Measurements from ENCODE around the gene OLFM3. TPM values are rescaled to one million over a fixed set of nuclear protein-coding genes. Genes with fewer than 3 reads are reported as not detected.

OLFM3 gene
- total RNA-seq, 1 donor from 2014 or later = not detected

DNA sequence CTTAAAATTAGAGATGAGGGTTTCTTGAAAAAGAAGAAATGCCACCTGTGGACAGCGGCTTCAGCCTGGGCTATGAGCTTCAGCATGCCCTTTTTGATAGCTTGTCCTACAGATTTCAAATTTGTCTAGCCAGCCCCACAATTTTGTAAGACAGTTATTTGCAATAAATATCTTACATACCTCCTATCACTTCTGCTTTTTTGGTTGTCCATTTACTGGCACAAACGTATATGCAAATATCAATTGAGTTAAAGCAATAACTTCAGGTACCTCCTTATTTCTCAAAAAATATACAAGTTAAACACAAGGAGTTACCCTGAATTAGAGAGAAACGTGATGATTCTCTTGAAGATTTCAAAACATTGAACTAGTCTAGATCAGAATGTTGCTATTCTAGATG is 53.5 kb downstream of the OLFM3 start:
- no peak for DNase-seq (ENCODE audit: low spot score)

DNA sequence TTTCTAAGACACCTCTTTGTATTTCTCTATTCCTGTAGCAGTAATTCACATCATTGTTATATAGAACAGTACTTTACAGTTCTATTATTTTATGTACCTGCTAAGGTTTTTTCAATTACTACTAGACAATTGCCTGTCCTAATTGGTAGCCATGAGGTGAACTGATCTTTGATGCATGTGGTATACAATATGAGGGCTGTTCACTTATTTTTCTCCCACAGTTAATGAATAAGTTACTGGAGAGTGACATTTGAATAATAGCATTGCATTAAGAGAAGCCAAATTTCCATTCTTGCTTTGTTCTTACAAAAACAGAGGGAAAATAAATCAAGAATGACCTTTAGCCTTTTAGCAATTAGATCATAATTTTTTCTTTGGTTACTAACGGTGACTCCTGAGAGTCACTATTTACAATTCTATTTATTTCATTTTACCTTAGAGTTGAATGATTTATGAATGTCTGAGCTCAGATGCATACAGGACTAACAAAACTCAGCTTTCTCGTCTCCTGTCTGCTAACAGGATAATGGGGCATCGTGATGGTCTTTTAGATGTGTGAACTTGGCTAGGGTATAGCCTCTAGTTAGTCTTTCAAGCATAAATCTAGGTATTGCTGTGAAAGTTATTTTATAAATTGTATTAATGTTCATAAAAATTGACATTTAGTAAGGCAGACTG is 54.1 kb downstream of the OLFM3 start:
- no peak for DNase-seq (ENCODE audit: low spot score)

DNA sequence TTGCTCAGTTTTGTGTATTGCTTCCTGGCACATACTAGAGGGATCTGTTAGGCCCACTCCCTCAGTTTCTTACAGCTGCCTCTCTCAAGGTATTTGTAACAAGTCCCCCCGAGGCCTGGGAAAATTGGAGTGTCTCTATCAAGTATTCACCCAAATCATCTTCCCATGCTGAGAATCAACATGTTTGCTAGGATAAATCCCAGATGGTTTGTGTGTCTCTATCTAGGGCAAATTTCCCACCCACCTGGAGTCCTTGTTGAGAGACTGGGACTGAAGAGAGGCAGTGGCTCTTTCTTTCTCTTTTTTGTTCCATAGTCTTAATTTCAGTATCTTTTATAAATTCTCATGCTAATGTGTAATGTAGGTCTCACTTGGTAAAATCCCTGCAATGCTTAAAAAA is 58.0 kb downstream of the OLFM3 start:
- DNase-seq (ENCODE audit: low spot score) = no peak

DNA sequence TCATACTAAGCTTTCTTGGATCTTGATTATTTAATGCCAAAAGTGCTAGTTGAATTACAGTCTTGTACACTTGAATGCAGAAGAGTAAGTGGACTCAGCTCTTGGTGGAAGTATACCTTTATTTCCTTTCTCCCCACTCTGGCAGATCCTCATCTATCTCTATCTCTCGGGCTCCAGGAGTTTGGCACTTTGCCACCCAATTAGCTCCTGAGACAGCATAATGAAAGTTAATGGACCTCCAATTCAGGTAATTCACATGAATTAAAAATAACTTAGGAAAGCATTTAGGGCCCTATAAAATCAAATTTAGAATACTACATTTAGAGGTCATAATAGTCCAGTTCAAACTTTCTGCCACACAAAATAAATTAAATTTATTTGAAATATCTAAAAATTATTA is 67.4 kb downstream of the OLFM3 start:
- DNase-seq (ENCODE audit: low spot score) = no peak

DNA sequence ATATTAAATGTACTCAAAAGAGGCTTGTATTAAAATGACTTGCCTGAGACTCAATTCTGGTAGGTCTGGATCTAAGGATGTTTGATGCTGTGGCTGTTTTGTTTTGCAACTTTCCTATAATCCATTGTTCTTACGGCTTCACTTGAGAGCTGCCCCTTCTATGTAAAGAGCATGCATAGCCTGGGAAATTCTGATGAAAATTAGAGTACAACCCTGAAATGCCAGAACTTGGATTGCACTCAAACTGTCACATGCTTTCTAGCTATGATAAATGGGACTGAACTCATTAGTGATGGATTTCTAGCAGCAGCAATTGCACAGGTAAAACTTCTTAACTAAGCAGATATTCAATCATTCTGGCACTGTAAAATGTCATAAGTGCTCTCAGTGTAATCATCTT is 67.9 kb downstream of the OLFM3 start:
- no peak for DNase-seq (ENCODE audit: low spot score)

DNA sequence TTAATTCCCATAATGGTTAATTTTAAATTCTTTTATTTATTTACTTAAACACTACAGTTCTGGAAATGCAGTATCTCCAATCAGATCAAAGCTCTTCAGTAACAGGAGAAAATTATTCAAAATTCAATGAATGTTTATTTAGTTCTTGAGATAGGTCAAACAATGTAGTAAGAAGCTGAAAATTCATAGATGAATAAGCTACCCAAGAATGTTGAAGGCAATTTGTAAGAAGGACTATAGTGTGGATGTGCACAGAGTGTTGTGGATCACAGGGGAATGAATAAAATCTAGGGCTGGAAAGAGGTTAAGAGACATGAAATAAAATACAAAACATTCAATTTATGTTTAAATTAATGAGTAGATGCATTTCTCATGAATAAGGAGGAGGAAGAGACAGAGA is 72.0 kb downstream of the OLFM3 start:
- no peak for DNase-seq (ENCODE audit: low spot score)

DNA sequence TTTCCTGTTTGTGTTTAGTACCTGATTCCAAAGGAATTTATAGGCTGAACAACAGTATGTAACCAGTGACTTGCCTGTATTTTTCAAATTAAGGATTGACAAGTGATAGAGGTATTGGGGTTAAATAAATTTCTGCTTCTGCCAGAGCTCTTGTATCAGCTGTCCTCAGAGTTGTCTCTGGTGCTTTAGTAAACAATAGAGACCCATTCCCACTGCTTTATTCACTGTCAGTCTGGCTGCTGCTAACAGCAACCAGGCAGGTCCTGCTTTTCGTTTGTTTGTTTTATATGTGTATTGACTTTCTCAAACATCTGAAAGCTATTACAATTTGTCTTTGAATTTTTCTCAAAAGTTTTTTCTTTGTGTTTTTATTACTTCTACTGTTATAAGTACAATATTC is 76.1 kb downstream of the OLFM3 start:
- DNase-seq (ENCODE audit: low spot score) = no peak

DNA sequence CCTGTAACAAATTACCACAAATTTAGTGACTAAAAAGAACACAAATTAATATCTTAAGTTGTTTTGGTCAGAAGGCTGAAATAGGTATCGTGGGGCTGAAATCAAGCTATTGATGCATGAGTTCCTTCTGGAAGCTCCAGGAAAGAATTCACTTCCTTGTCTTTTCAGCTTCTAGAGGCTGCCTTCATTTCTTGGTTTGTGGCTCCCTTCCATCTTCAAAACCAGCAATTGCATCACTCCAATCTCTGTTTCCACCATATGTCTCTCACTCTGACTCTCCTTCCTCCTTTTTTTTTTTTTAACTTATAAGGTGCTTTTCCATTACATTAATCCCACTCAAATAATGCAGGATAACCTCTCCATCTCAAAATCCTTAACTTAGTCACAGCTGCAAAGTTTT is 78.4 kb downstream of the OLFM3 start:
- DNase-seq (ENCODE audit: low spot score) = no peak

DNA sequence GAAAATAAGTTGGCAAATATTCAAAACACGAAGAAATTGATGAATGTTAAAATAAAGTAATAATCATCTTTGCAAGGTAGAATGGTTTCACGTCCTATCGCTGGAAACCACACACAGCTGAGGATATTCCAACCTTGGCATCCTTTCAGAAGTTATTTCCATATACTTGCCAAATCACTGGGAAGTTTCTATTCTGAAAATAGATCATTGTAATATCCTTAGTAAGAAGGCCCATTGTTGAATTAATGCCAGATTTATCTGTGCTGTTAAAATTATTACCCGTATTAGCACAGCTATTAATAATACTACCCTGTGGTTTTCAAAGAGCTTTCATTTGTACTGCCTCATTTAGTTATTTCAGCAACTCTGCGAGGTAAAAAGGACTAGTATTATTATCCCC is 81.1 kb downstream of the OLFM3 start:
- DNase-seq (ENCODE audit: low spot score) = no peak

DNA sequence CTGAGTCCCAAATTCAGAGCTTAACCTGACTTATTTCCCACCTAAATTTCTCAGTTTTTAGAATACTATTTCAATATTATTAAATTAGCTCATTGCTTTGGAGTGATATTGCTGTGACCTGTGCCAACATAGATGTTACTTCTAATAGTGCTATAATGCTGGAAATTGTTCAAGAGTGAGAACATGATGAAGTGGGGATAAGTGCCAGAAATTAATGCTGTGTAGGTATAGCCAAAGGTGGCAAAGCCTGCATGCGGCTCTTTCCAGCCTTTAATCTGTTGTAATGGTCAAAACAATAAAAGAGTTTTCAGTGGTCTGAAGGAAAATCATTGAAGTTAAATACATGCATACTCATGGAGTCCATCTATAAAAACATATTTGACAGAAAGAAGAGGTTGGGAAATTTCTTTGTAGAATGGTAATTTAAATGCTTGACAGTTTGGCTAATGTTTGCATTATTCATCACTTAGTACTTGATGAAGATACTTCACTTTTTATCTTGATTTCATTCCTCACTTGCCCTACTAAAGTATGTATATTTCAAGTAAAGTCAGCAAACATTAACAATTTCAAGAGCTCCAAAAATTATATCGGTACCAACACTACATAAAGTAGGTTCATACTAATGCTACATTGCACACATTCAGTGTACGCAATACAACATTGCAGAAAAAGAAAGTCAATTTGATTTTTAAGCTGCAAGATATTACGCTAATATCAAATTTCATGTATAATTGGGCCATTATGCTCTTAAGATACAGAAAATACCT is 82.1 kb downstream of the OLFM3 start:
- no peak for DNase-seq (ENCODE audit: low spot score)

DNA sequence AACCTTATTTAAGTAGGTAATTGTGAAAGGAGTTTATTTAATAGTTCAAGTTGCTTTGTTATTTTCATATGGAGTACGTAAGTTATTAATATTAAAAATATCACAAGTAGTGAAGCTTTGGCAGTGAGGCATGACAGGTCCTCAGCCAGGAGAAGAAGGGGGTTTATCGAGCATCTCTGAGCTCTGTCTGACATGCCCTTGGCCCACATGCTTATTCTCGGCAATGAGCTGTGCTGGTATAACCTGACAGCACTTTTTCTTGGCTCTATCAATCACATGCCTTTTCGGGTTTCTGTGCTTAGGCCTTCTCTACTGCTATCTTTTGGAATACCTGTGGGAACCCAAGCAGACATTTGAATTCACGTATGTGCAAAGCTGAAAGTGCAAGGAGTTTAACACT is 84.8 kb downstream of the OLFM3 start:
- DNase-seq (ENCODE audit: low spot score) = no peak

DNA sequence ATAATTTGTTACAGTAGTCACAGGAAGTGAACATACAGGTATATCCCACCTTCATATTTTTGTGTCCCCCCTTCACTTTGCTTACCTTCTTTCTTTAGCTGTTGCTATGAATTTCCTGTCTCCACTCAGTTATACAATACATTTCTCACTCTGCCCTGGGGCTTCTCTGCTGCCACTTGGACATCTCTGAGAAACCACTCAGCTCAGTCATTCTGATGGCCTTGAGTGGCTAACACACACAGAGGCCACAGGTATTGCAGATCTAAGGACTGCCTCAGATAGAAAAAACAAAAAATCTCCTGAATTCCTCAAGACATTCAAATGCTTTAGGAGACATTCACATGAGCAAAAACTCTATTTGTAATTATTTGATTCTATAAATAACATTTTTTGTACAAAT is 87.7 kb downstream of the OLFM3 start:
- DNase-seq (ENCODE audit: low spot score) = no peak

DNA sequence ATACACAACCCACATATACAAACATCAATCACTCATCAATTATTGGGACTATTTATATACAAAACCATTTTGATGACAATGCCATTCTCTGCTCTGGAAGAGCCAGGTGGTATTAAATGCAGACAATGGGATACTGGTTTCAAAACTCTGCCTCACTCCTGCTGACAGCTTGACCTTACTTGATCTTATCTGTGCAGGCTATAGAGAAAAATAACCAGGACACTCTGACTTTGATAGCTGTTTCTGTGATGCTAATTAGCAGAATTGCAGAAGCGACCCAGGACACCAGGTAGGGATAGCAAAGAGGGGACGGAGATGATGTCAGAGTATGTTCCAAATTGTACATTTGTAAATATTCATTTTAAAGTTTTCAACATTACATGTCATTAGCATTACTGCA is 89.5 kb downstream of the OLFM3 start:
- DNase-seq (ENCODE audit: low spot score) = no peak

DNA sequence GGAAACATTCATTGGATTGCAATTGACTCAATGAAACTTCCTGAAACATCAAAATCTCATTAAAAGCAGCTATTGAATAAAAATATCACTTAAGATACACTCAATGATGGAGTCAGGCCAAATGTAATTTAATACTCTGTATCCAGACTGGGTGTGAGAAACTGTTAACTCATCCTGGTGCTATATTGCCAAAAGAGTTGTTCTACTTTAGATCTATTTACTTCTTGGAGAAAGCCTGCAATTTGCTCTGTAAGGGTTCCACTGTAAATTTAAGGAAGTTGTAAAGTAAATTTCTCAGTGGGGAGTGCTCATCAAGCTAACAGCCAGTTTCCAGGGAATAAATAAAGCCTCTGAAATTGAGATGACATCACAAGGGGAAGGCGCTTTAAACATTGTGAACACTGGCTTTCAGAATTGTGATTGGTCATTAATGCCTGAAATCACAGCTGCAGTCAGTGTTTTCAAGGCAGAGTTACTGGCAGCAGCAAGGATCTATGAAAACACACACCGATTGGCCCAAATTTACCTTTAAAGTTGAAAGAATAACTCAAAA is 91.4 kb downstream of the OLFM3 start:
- DNase-seq (ENCODE audit: low spot score) = no peak

DNA sequence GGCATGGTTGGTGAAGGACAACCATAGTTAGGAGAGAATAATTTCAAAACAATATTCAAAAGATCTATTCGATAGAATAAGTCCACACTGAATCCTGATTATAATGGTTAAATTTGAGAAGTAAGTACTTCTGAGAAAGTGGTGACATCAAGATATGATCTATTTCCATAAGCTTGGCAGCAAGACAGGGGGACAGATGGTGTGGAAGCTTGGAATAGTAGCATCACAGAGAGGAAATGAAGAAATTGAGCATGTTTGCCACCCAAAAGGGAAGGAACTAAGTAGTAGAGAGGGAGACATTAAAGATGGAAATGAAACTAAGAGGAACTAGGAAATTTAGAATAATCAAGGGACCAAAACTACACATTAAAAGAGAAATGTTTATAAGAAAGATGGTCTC is 94.5 kb downstream of the OLFM3 start:
- DNase-seq (ENCODE audit: low spot score) = no peak

DNA sequence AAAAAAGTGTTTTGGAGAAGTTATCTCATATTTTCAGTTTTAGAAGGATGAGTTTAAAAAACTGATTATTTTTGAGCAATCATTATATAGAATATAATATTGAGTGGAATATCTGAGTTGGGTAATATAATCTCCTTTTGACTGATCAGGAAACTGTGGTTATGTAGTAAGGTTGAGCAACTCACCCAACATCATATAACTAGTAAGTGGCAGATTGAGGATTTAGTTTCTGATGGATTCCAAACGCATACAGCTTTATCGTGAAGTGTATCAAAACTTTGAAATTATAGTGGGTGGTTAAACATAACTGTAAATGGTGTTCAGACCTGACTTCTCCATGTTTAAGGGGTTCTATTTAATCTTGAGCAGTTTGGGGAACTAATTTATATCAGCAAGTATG is 98.6 kb downstream of the OLFM3 start:
- no peak for DNase-seq (ENCODE audit: low spot score)

DNA sequence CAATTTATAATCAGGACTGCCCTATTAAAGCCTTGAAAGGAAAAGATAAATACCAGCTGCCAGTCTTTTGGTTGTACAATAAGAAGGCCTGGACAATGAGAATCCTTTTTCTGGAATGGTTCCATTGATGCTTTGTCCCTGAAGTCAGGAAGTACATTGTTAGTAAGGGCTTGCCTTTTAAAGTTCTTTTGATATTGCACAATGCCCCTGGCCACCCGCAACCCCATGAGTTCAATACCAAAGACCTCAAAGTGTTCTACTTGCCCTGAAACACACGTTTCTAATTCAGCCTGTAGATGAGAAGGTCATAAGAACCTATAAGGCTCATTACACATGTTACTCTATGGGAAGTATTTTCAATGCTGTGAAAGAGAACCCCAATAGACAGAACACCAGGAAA is 112.1 kb downstream of the OLFM3 start:
- no peak for DNase-seq (ENCODE audit: low spot score)

DNA sequence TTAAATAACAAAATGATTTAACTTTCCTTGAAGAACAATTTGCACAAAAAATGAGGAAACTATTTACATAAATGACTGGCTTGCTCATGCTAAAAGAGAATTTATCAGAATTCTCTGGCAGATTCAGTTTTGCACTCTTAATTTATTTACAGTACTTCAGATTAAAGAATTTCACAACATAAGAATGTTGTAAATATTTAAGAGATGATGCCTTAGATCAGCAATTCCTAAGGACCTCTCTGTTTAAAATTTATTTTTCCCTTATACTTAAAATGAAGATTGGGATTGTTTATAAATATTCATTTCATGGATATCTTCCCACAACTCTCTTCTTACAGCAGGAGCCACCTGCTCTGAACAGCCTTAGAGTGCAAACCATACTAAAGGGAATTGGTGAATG is 120.8 kb downstream of the OLFM3 start:
- DNase-seq (ENCODE audit: low spot score) = no peak

DNA sequence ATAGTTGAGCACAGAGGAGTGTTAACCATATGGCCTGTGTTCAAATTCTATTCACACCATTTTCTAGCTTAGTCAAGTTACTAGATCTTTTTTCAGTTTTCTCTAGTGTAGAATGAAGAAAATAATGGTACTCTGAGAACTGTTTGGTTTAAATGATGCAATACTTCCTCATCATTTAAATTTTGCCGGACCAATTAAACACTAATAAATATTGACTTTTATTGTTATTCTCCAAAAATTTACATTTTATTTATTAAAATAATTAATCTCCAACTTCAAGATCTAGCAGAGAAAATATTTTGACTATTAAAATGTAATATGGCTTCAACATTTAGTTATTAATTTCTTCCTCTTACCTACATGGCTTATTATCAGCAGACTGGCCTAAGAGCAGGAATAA is 123.1 kb downstream of the OLFM3 start:
- DNase-seq (ENCODE audit: low spot score) = no peak

DNA sequence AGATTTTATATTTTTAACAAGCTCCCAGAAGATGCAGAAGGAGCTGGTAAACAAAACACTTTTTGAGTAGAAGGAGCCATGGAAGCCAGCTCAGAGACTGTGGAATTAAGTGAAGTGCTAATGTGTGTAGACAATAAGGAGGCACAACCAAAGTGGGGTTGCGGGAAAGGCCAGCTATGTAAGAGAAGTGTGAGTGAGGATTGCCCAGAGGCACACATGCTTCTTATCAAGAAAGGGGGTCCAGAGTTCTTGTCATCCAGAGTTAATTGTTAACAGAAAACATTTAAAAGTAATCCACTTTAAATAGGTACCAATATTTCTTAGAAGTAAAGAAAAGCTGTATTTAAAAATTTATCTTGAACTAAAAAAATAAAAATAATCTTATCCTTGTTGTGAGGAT is 136.8 kb downstream of the OLFM3 start:
- no peak for DNase-seq (ENCODE audit: low spot score)

DNA sequence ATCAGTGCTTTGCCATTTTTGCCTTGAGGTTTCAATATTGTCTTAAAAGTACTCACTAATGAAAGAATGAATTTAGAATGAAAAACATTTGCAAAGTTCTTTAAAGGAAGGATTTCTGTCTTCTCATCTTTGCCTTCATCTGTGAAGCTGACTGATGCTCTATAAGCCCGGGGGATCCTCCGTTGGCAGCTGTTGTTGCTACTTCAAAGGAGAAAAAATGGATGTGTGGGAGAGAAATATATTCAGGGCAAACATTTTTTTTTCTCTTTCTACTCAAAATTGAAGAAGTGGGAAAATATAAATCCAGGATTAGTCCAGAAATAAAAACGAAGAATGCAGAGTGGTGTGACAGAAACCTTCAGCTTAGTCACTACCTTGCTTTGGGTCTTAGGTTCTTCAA is 142.5 kb downstream of the OLFM3 start:
- no peak for DNase-seq (ENCODE audit: low spot score)

DNA sequence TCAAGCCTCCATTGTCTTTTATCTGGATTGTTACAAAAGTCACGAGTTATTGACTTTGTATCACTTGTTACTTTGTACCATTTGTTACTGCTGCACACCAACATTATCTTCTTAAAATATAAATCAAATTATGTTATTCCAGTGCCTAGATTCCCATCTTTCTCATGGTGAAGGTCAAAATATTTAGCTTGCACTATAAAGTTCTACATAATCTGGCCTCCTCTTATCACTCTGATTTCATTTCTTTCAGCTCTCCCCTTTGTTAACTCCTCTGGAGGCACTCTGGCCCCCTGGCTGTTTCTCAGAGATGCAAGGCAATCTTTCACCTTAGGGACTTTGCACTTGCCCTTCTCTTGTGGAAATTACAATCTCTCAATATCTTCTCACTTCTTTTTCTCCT is 143.8 kb downstream of the OLFM3 start:
- DNase-seq (ENCODE audit: low spot score) = no peak

DNA sequence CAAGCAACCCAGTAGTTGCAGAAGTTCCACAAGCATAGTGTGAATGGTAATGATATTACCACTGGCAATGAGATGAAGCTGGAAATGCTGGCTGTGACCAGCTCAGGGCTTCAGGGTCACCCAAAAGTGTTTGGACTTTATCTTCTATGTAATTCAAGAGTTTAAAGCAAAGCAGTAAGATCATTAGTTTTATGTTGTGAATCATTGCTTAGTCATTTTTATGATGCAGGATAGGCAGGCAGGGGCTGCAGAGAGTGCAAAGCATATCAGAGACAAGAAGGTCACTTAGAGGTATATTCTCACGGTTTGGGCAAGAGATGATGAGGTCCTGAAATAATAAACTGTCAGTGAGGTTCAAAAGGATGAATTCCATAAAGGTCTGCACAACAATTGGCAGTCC is 147.4 kb downstream of the OLFM3 start:
- no peak for DNase-seq (ENCODE audit: low spot score)

DNA sequence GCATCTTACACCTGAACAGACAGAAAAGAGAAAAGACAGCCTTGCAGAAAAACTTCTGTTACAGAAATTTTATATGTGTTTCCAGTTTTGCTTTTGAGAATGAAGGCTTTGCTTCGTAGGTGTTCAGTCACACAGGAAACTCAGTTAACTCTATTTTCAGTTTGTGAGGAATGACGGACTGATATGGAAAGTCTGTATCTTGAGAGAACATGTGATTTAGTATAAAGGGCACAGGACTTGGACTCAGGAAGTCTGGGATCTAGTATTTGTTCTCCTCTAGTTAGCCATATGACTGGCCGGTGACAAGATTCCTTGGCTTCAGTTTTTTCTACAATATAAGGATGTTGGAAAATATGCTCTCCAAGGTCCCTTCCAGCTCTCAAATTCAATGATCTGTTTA is 149.1 kb downstream of the OLFM3 start:
- no peak for DNase-seq (ENCODE audit: low spot score)

Data from ureter (tissue), 1 donor.